Aorta (tissue), 5 donors: ENCODE data around the gene AQP12B. TPM values are rescaled to one million over a fixed set of nuclear protein-coding genes. Genes with fewer than 3 reads are reported as not detected.
"Not testable (repeated sequence)": the region's sequence is repeated elsewhere in the genome, so short reads cannot be mapped to it uniquely, and the experiment has no call there.

Experiments
- ATAC-seq: fragments of 200-7000 bp; cut with Tn5 transposase; one replicate; pipeline ENCODE4 v1.9.1; 2022; ENCODE audit warnings: moderate library complexity; ENCODE audit not compliant: low FRiP score
- DNase-seq, 2 donors: peaks; one replicate each; pipeline ENCODE4 v3.0.0-alpha.2; 2020
- H3K27ac ChIP-seq, 2 donors: one replicate each; pipeline ENCODE4 v1.5.1; 2013; ENCODE audit warnings: low read length in 2 of 2, mild to moderate bottlenecking in 2 of 2, moderate library complexity in 2 of 2, control low read depth in 1 of 2, inconsistent platforms in 1 of 2, low read depth in 1 of 2
- H3K27me3 ChIP-seq, 2 donors: one replicate each; pipeline ENCODE4 v1.6.1; 2013; ENCODE audit warnings: control low read depth in 1 of 2, low read length in 1 of 2, mild to moderate bottlenecking in 1 of 2, moderate library complexity in 1 of 2; ENCODE audit not compliant: insufficient read depth in 2 of 2, control insufficient read depth in 1 of 2
- H3K36me3 ChIP-seq, 2 donors: one replicate each; pipeline ENCODE4 v1.6.1; 2013; ENCODE audit warnings: control low read depth in 1 of 2, low read length in 1 of 2, mild to moderate bottlenecking in 1 of 2; ENCODE audit not compliant: insufficient read depth in 2 of 2, control insufficient read depth in 1 of 2
- H3K4me1 ChIP-seq, 2 donors: one replicate each; pipeline ENCODE4 v1.6.1; 2013; ENCODE audit warnings: low read length in 2 of 2, control low read depth in 1 of 2, mild to moderate bottlenecking in 1 of 2, moderate library complexity in 1 of 2; ENCODE audit not compliant: insufficient read depth in 2 of 2, control insufficient read depth in 1 of 2
- H3K4me3 ChIP-seq, 2 donors: one replicate each; pipeline ENCODE4 v1.5.1; 2013; ENCODE audit warnings: low read length in 2 of 2, control low read depth in 1 of 2, mild to moderate bottlenecking in 1 of 2
- H3K9me3 ChIP-seq: one replicate; pipeline ENCODE4 v1.6.1; 2013; ENCODE audit warnings: mild to moderate bottlenecking, low read length; ENCODE audit not compliant: control insufficient read depth
- WGBS, 2 donors: extraction: QIAGEN DNeasy Blood & Tissue Kit; methylation state at CpG; one replicate each; pipeline ENCODE4 v1.1.7; 2013; 5-methylcytosine and 5-hydroxymethylcytosine counted together
- intact Hi-C, 2 donors: fragments of 100-400 bp; cut with DNase I; formaldehyde crosslinking; loops; one replicate each; pipeline versions ENCODE4 v1.14.2 to v1.15.0; 2022
- polyA plus RNA-seq, 2 donors: library from polyadenylated mRNA; stranded (reverse); fragments of 200-250 nt; gene quantifications; one replicate each; pipeline ENCODE4 v1.2.3, GENCODE V29; 2013
- total RNA-seq, 2 donors: library from RNA; stranded (reverse); fragmentation: NEBNext Ultra II Directional; extraction: Animal tissue kit (Norgen Biotek cat#: 25700); gene quantifications; one replicate each; pipeline ENCODE4 v1.2.1, GENCODE V29; 2021
- donor health status: healthy with polysubstance abuse.
- donor health status: Bipolar disorder and iron deficiency.
- donor health status: DM: no; HTN: no; CAD: no.
- donor health status: DM: no; HTN: no; CAD: no.
- donor health status: DM: yes; HTN: yes; CAD: no.

AQP12B gene
- total and polyA plus RNA-seq, 4 donors: 0.38 TPM; not detected in 3

- H3K9me3 ChIP-seq, H3K36me3 ChIP-seq, intact Hi-C loops, DNase-seq, ATAC-seq, H3K27me3 ChIP-seq, H3K27ac ChIP-seq, H3K4me1 ChIP-seq, H3K4me3 ChIP-seq: not testable (repeated sequence)
- WGBS, 2 donors: 74 to 84% methylated on average over 6 to 8 of the region's 18 CpGs
These were observed 7.9 kb upstream of the AQP12B start for GRCh38 chr2:240690421-240691074.

GRCh38 chr2:240689975-240690374 lies 7.3 kb upstream of the AQP12B start:
- no peak overlapping the region for H3K4me3 ChIP-seq
- 71 to 76% methylated on average over 11 of the region's 11 CpGs for WGBS, 2 donors
- intact Hi-C loops: no loop called here
- no peaks in the 10 kb centered on the region for H3K4me1 ChIP-seq
- no peaks in the 10 kb centered on the region for H3K9me3 ChIP-seq
- no peak overlapping the region for H3K27ac ChIP-seq
- DNase-seq (no peak), ATAC-seq (no peak)
- no peaks in the 10 kb centered on the region for H3K27me3 ChIP-seq
- no peaks in the 10 kb centered on the region for H3K36me3 ChIP-seq

- no peaks in the 10 kb centered on the region for H3K36me3 ChIP-seq
- H3K9me3 ChIP-seq: no peaks in the 10 kb centered on the region
- DNase-seq (no peak), ATAC-seq (no peak)
- H3K4me1 ChIP-seq: no peaks in the 10 kb centered on the region
- no peak overlapping the region for H3K4me3 ChIP-seq
- no peak overlapping the region for H3K27ac ChIP-seq
- intact Hi-C loops: no loop called here
- 93 to 96% methylated on average over 9 of the region's 9 CpGs for WGBS, 2 donors
- H3K27me3 ChIP-seq: no peaks in the 10 kb centered on the region
These were observed 5.9 kb upstream of the AQP12B start for GRCh38 chr2:240688553-240688919.

- H3K9me3 ChIP-seq: no peaks in the 10 kb centered on the region
- DNase-seq (no peak), ATAC-seq (no peak)
- no peaks in the 10 kb centered on the region for H3K36me3 ChIP-seq
- H3K4me1 ChIP-seq: no peaks in the 10 kb centered on the region
- H3K27ac ChIP-seq: no peak overlapping the region
- no peak overlapping the region for H3K4me3 ChIP-seq
- intact Hi-C loops: no loop called here
- 88 to 91% methylated on average over 13 to 14 of the region's 14 CpGs for WGBS, 2 donors
- no peaks in the 10 kb centered on the region for H3K27me3 ChIP-seq
These were observed 5.3 kb upstream of the AQP12B start for GRCh38 chr2:240687741-240688552.

GRCh38 chr2:240687045-240687740 lies 4.5 kb upstream of the AQP12B start:
- Histone ChIP-seq H3K36me3 (no peaks in the 10 kb centered on the region), H3K27ac (no peak overlapping the region), H3K4me3 (no peak overlapping the region), H3K9me3 (no peaks in the 10 kb centered on the region), H3K27me3 (no peaks in the 10 kb centered on the region), H3K4me1 (no peaks in the 10 kb centered on the region)
- WGBS, 2 donors: 73 to 79% methylated on average over 17 to 20 of the region's 20 CpGs
- intact Hi-C loops: no loop called here
- ATAC-seq: no peak
- DNase-seq: no peak

- DNase-seq: no peak
- WGBS, 2 donors: 67 to 73% methylated on average over 6 of the region's 6 CpGs
- H3K4me3 ChIP-seq: no peak overlapping the region
- H3K27me3 ChIP-seq: no peaks in the 10 kb centered on the region
- intact Hi-C loops: no loop called here
- ATAC-seq: no peak
- no peaks in the 10 kb centered on the region for H3K9me3 ChIP-seq
- no peak overlapping the region for H3K27ac ChIP-seq
- no peaks in the 10 kb centered on the region for H3K36me3 ChIP-seq
- H3K4me1 ChIP-seq: no peaks in the 10 kb centered on the region
These were observed 3.8 kb upstream of the AQP12B start for GRCh38 chr2:240686460-240686859.

GRCh38 chr2:240685771-240686371 lies 3.2 kb upstream of the AQP12B start:
- H3K9me3 ChIP-seq: no peaks in the 10 kb centered on the region
- H3K27me3 ChIP-seq: no peaks in the 10 kb centered on the region
- no peak for ATAC-seq
- H3K36me3 ChIP-seq: no peaks in the 10 kb centered on the region
- H3K4me3 ChIP-seq: no peak overlapping the region
- H3K4me1 ChIP-seq: no peaks in the 10 kb centered on the region
- no peak for DNase-seq
- no peak overlapping the region for H3K27ac ChIP-seq
- 48 to 60% methylated on average over 10 of the region's 10 CpGs for WGBS, 2 donors
- intact Hi-C loops: no loop called here

- H3K9me3 ChIP-seq, H3K27ac ChIP-seq, DNase-seq, ATAC-seq, intact Hi-C loops, H3K4me1 ChIP-seq, H3K36me3 ChIP-seq, H3K4me3 ChIP-seq, H3K27me3 ChIP-seq: not testable (repeated sequence)
- WGBS, 2 donors: 72 to 73% methylated on average over 11 to 15 of the region's 15 CpGs
These were observed 1.5 kb upstream of the AQP12B start for GRCh38 chr2:240683980-240684728.
